Osteocyte (in vitro differentiated cells): ENCODE measurements around the gene KSR2. TPM values are rescaled to one million over a fixed set of nuclear protein-coding genes. Genes with fewer than 3 reads are reported as not detected.
"Not testable (repeated sequence)": the region's sequence is repeated elsewhere in the genome, so short reads cannot be mapped to it uniquely, and the experiment has no call there.

ENCODE experiments used
- DNase-seq: peaks from one replicate; pipeline ENCODE4 v3.0.0; 2021; ENCODE audit warnings: mixed read lengths; ENCODE audit not compliant: unreplicated experiment; ENCODE audit errors: extremely low spot score
- H3K27ac Mint-ChIP-seq: one replicate; pipeline ENCODE4 v1.8.0; 2021; ENCODE audit warnings: mild to moderate bottlenecking, mixed read lengths; ENCODE audit not compliant: unreplicated experiment
- H3K27me3 Mint-ChIP-seq: one replicate; pipeline ENCODE4 v1.8.0; 2021; ENCODE audit warnings: mixed read lengths; ENCODE audit not compliant: unreplicated experiment
- H3K36me3 Mint-ChIP-seq: one replicate; pipeline ENCODE4 v1.8.0; 2021; ENCODE audit warnings: mixed read lengths; ENCODE audit not compliant: unreplicated experiment
- H3K4me1 Mint-ChIP-seq: one replicate; pipeline ENCODE4 v1.8.0; 2021; ENCODE audit warnings: mixed read lengths; ENCODE audit not compliant: unreplicated experiment
- H3K4me3 Mint-ChIP-seq: one replicate; pipeline ENCODE4 v1.8.0; 2021; ENCODE audit warnings: mild to moderate bottlenecking, moderate library complexity, mixed read lengths; ENCODE audit not compliant: unreplicated experiment
- H3K9me3 Mint-ChIP-seq: one replicate; pipeline ENCODE4 v1.8.0; 2021; ENCODE audit warnings: mixed read lengths; ENCODE audit not compliant: unreplicated experiment
- CTCF ChIP-seq: fragments of 200-600 bp; sonication (generic); IDR thresholded peaks from 2 replicates; pipeline ENCODE4 v1.5.0; 2021; ENCODE audit warnings: antibody characterized with exemption, mild to moderate bottlenecking, moderate library complexity
- total RNA-seq: library from RNA; stranded (reverse); gene quantifications from 2 replicates; pipeline ENCODE4 v1.2.1, GENCODE V29; 2021

Gene KSR2
- total RNA-seq, 1 donor from 2014 or later: not detected

- DNase-seq: no peak
- Mint-ChIP-seq H3K27ac (no peak overlapping the region), H3K4me3 (no peak overlapping the region), H3K9me3 (no peaks in the 10 kb centered on the region), H3K27me3 (peaks cover 18% of the 10 kb centered on the region), H3K36me3 (no peaks in the 10 kb centered on the region), H3K4me1 (no peaks in the 10 kb centered on the region)
- TF ChIP-seq CTCF: no peak
Observed at GRCh38 chr12:117860111-117860510, 108.7 kb downstream of the KSR2 start.

- no peaks in the 10 kb centered on the region for H3K4me1 Mint-ChIP-seq
- H3K9me3 Mint-ChIP-seq: no peaks in the 10 kb centered on the region
- no peak overlapping the region for H3K27ac Mint-ChIP-seq
- TF ChIP-seq CTCF: peak; percentile 59
- H3K36me3 Mint-ChIP-seq: no peaks in the 10 kb centered on the region
- DNase-seq: no peak
- H3K27me3 Mint-ChIP-seq: peaks cover 11% of the 10 kb centered on the region
- no peak overlapping the region for H3K4me3 Mint-ChIP-seq
Observed at GRCh38 chr12:117857632-117858612, 110.9 kb downstream of the KSR2 start.

- H3K9me3 Mint-ChIP-seq, H3K27ac Mint-ChIP-seq, H3K36me3 Mint-ChIP-seq, H3K4me3 Mint-ChIP-seq, H3K4me1 Mint-ChIP-seq, DNase-seq: not testable (repeated sequence)
- peaks cover 13% of the 10 kb centered on the region for H3K27me3 Mint-ChIP-seq
Observed at GRCh38 chr12:117857139-117857538, 111.7 kb downstream of the KSR2 start.

GRCh38 chr12:117855165-117855564 is 113.6 kb downstream of the KSR2 start:
- no peak for DNase-seq
- Mint-ChIP-seq H3K4me1 (no peaks in the 10 kb centered on the region), H3K27me3 (peaks cover 24% of the 10 kb centered on the region), H3K9me3 (no peaks in the 10 kb centered on the region), H3K4me3 (no peak overlapping the region), H3K36me3 (no peaks in the 10 kb centered on the region), H3K27ac (no peak overlapping the region)
- no peak for TF ChIP-seq CTCF

GRCh38 chr12:117854339-117855012 is 114.3 kb downstream of the KSR2 start:
- Mint-ChIP-seq H3K27me3 (peaks cover 26% of the 10 kb centered on the region), H3K4me1 (no peaks in the 10 kb centered on the region), H3K9me3 (no peaks in the 10 kb centered on the region), H3K4me3 (no peak overlapping the region), H3K27ac (no peak overlapping the region), H3K36me3 (no peaks in the 10 kb centered on the region)
- peak; percentile 65 for TF ChIP-seq CTCF
- DNase-seq: no peak
